Chondrocyte (in vitro differentiated cells): ENCODE results near the gene TFAP2E. TPM values are rescaled to one million over a fixed set of nuclear protein-coding genes. Genes with fewer than 3 reads are reported as not detected.
"Not testable (repeated sequence)": the region's sequence is repeated elsewhere in the genome, so short reads cannot be mapped to it uniquely, and the experiment has no call there.

ENCODE experiments used
- DNase-seq: peaks from one replicate; pipeline ENCODE4 v3.0.0; 2021; ENCODE audit warnings: mixed read lengths, low spot score
- H3K27ac Mint-ChIP-seq: one replicate; pipeline ENCODE4 v1.8.0; 2021; ENCODE audit warnings: mild to moderate bottlenecking, moderate library complexity, mixed read lengths; ENCODE audit not compliant: unreplicated experiment
- H3K27me3 Mint-ChIP-seq: 2 replicates; pipeline ENCODE4 v1.8.0; 2021; ENCODE audit warnings: low read depth, mixed read lengths
- H3K36me3 Mint-ChIP-seq: 2 replicates; pipeline ENCODE4 v1.8.0; 2021; ENCODE audit warnings: low read depth, mixed read lengths
- H3K4me1 Mint-ChIP-seq: 2 replicates; pipeline ENCODE4 v1.8.0; 2021; ENCODE audit warnings: low read depth, mild to moderate bottlenecking, mixed read lengths
- H3K4me3 Mint-ChIP-seq: one replicate; pipeline ENCODE4 v1.8.0; 2021; ENCODE audit warnings: mild to moderate bottlenecking, moderate library complexity, mixed read lengths; ENCODE audit not compliant: unreplicated experiment
- H3K9me3 Mint-ChIP-seq: 2 replicates; pipeline ENCODE4 v1.8.0; 2021; ENCODE audit warnings: low read depth, mixed read lengths
- total RNA-seq: library from RNA; stranded (reverse); gene quantifications from 3 replicates; pipeline ENCODE4 v1.2.1, GENCODE V29; 2021
- TF ChIP-seq, protein P1 (sequence below): fragments of 200-600 bp; sonication (generic); IDR thresholded peaks from 2 replicates; pipeline ENCODE4 v1.5.0; 2021; ENCODE audit warnings: antibody characterized with exemption, mild to moderate bottlenecking, moderate library complexity

The TFAP2E gene
- total RNA-seq, 1 donor from 2014 or later: 0.97 TPM

DNA sequence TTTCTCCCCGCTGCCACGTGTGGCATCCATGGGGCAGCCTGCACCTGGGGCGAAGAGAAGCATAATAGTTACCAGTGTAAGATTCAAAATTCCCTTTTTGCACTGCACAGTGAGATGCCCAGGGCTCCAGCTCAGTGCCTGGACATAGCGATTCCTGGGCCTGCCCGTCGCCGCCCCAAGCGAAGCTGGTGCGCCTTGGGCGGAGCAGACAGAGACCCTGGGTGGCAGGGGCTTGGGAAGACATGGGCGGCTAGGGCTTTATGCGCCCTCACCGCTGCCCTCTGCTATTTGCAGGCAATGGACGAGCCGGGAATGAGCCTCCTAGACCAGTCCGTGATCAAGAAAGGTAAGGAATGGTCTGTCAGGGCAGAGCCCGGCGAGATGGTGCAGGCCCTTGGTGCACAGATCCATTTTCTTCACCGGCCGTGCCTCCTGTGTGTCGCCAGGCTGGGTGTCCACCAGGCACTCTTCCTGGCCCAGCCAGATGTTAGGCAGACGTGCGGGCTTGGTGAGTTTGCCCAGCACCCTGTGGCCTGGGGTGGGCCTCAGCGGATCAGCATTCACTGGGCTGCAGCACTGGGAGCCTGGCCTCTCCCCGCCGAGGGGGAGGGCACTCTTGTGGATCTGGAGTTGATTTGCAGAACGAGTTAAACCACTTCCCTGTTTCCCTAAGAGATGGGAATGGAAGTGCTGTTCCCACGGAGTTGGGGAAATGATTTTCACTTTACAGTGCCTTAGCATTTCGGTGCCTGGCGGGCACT lies 1.7 kb downstream of the TFAP2E start:
- peak overlapping the region; percentile 25 for H3K4me3 Mint-ChIP-seq
- H3K27ac Mint-ChIP-seq: no peak overlapping the region
- peaks cover 28% of the 10 kb centered on the region for H3K27me3 Mint-ChIP-seq

DNA sequence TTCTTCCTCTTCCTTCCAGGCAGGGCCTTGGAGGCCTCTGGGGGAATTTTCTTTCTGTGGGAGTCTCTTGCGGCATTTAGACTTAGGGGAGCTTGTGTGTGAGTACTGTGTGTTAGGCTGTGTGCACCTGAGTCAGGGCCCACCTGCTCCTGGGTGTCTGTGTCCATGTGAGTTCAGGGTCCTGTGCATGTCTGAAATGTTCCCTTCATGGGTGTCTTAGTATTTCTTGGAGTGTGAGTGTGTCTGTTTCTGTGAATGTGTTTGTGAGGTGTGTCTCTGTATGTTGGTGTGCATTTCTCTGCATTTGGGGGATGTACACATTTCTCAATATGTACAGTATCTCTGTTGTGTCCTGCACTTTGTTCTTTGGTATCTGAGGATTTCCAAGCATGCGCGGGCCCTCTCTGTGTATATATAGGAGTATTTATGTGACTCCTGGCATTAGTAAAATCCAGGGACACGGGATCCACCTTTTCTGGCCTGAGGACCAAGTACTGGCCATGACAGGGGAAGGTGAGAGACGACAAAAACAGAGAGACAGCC lies 2.4 kb downstream of the TFAP2E start:
- Mint-ChIP-seq H3K9me3 (no peaks in the 10 kb centered on the region), H3K27me3 (peaks cover 23% of the 10 kb centered on the region), H3K27ac (no peak overlapping the region), H3K4me1 (peaks cover 12% of the 10 kb centered on the region), H3K36me3 (no peaks in the 10 kb centered on the region), H3K4me3 (no peak overlapping the region)
- TF ChIP-seq, protein P1, sequence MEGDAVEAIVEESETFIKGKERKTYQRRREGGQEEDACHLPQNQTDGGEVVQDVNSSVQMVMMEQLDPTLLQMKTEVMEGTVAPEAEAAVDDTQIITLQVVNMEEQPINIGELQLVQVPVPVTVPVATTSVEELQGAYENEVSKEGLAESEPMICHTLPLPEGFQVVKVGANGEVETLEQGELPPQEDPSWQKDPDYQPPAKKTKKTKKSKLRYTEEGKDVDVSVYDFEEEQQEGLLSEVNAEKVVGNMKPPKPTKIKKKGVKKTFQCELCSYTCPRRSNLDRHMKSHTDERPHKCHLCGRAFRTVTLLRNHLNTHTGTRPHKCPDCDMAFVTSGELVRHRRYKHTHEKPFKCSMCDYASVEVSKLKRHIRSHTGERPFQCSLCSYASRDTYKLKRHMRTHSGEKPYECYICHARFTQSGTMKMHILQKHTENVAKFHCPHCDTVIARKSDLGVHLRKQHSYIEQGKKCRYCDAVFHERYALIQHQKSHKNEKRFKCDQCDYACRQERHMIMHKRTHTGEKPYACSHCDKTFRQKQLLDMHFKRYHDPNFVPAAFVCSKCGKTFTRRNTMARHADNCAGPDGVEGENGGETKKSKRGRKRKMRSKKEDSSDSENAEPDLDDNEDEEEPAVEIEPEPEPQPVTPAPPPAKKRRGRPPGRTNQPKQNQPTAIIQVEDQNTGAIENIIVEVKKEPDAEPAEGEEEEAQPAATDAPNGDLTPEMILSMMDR: no peak
- DNase-seq: no peak

More for the DNA sequence above, 1.7 kb downstream of the TFAP2E start:
- DNase-seq: no peak
- Mint-ChIP-seq H3K36me3 (no peaks in the 10 kb centered on the region), H3K9me3 (no peaks in the 10 kb centered on the region), H3K4me1 (peaks cover 12% of the 10 kb centered on the region)
- TF ChIP-seq, protein P1: no peak

GRCh38 chr1:35576061-35576765 lies 3.1 kb downstream of the TFAP2E start:
- peaks cover 12% of the 10 kb centered on the region for H3K4me1 Mint-ChIP-seq
- H3K27me3 Mint-ChIP-seq: peaks cover 19% of the 10 kb centered on the region
- H3K27ac Mint-ChIP-seq: no peak overlapping the region
- TF ChIP-seq, protein P1: no peak
- no peaks in the 10 kb centered on the region for H3K9me3 Mint-ChIP-seq
- H3K36me3 Mint-ChIP-seq: no peaks in the 10 kb centered on the region
- DNase-seq: no peak
- no peak overlapping the region for H3K4me3 Mint-ChIP-seq

GRCh38 chr1:35576766-35577070 lies 3.6 kb downstream of the TFAP2E start:
- H3K4me1 Mint-ChIP-seq: peaks cover 12% of the 10 kb centered on the region
- H3K9me3 Mint-ChIP-seq, H3K27ac Mint-ChIP-seq, H3K36me3 Mint-ChIP-seq, H3K4me3 Mint-ChIP-seq, DNase-seq: not testable (repeated sequence)
- H3K27me3 Mint-ChIP-seq: peaks cover 14% of the 10 kb centered on the region

- peak; percentile 75 for DNase-seq
- Mint-ChIP-seq H3K4me3 (no peak overlapping the region), H3K27me3 (peaks cover 10% of the 10 kb centered on the region), H3K36me3 (no peaks in the 10 kb centered on the region), H3K27ac (no peak overlapping the region), H3K9me3 (no peaks in the 10 kb centered on the region), H3K4me1 (peaks cover 12% of the 10 kb centered on the region)
- TF ChIP-seq, protein P1: no peak
Observed at GRCh38 chr1:35577071-35577998, 4.2 kb downstream of the TFAP2E start.
